K562 (cell line): ENCODE data around the gene CDCA4. TPM values are rescaled to one million over a fixed set of nuclear protein-coding genes. Genes with fewer than 3 reads are reported as not detected.

ENCODE experiments used
- ATAC-seq: fragments of 200-7000 bp; cut with Tn5 transposase; 3 replicates; pipeline ENCODE4 v1.9.1; 2020; ENCODE audit warnings: moderate library complexity
- BruUV-seq: library from RNA; stranded (reverse); fragments of 400-500 nt; replicated peaks from 2 replicates; lab custom pipeline; 2021; lab: Mats Ljungman, UMichigan
- CTCF ChIA-PET: fragments of 300-600 bp; formaldehyde crosslinking; extraction: SDS; loops from one replicate; lab custom pipeline; 2021; ENCODE audit warnings: low intra/inter-chr PET ratio; lab: Yijun Ruan, JAX
- POLR2A ChIA-PET: fragments of 300-600, 350-650 bp; sonication (Branson Sonifier 250); formaldehyde crosslinking; extraction: SDS; loops from one replicate; lab custom pipeline; 2021; ENCODE audit warnings: antibody characterized with exemption, inconsistent platforms; lab: Yijun Ruan, JAX
- DNase-seq, 4 experiments: peaks; one replicate each; pipeline versions ENCODE4 v3.0.0 to v3.0.0-alpha.2; 2011 to 2018; ENCODE audit warnings: low spot score in 3 of 4, mixed read lengths in 3 of 4; ENCODE audit errors: extremely low read depth in 1 of 4
- FAIRE-seq: peaks from 2 replicates; lab custom pipeline; 2011; peaks lifted over from hg19 to GRCh38; lab: Jason Lieb, UNC
- H2AFZ ChIP-seq: 2 replicates; pipeline ENCODE4 v1.6.0; 2011; ENCODE audit warnings: low read depth, low read length, control low read depth, inconsistent platforms
- H3K27ac ChIP-seq: fragments of 200-600 bp; 3 replicates; pipeline ENCODE4 v1.8.0; 2011; ENCODE audit warnings: low read depth, mild to moderate bottlenecking, control low read depth, inconsistent platforms, low read length, moderate library complexity, mixed read lengths; ENCODE audit errors: extremely low read depth
- H3K27me3 ChIP-seq, 2 experiments: fragments of 300-600 bp in 1 of 2; 2 replicates in 1 of 2; 3 replicates in 1 of 2; pipeline versions ENCODE4 v1.6.0 to v1.8.0; 2011; ENCODE audit warnings: inconsistent platforms in 2 of 2, low read length in 2 of 2, mild to moderate bottlenecking in 1 of 2, mixed read lengths in 1 of 2, moderate library complexity in 1 of 2; ENCODE audit not compliant: control insufficient read depth in 2 of 2, insufficient read depth in 2 of 2
- H3K36me3 ChIP-seq: fragments of 300-600 bp; 3 replicates; pipeline ENCODE4 v1.8.0; 2011; ENCODE audit warnings: mild to moderate bottlenecking, low read length, inconsistent platforms; ENCODE audit not compliant: control insufficient read depth, insufficient read depth
- H3K4me1 ChIP-seq, 2 experiments: fragments of 200-600 bp in 1 of 2; replicated peaks in 1 of 2; 2 replicates in 1 of 2; 3 replicates in 1 of 2; pipeline versions ENCODE4 v1.5.1 to v1.8.0; 2011; ENCODE audit warnings: inconsistent platforms in 2 of 2, low read length in 2 of 2, mild to moderate bottlenecking in 1 of 2, mixed read lengths in 1 of 2, moderate library complexity in 1 of 2; ENCODE audit not compliant: control insufficient read depth in 2 of 2, insufficient read depth in 2 of 2
- H3K4me2 ChIP-seq: 2 replicates; pipeline ENCODE4 v1.6.1; 2011; ENCODE audit warnings: low read length, control low read depth, inconsistent platforms, mixed read lengths; ENCODE audit not compliant: insufficient read depth
- H3K4me3 ChIP-seq: fragments of 200-600 bp; sonication (generic), shearing (Covaris generic); 2 replicates; pipeline ENCODE4 v1.5.1; 2016; ENCODE audit warnings: control low read depth, inconsistent platforms
- H3K79me2 ChIP-seq: fragments of 200-600 bp; 3 replicates; pipeline ENCODE4 v1.8.0; 2011; ENCODE audit warnings: low read length, inconsistent platforms; ENCODE audit not compliant: control insufficient read depth, insufficient read depth
- H3K9ac ChIP-seq, 2 experiments: 2 replicates each; pipeline versions ENCODE4 v1.6.0 to v1.6.1; 2011; ENCODE audit warnings: low read depth in 2 of 2, low read length in 2 of 2, control low read depth in 1 of 2, inconsistent platforms in 1 of 2, mild to moderate bottlenecking in 1 of 2, mixed read lengths in 1 of 2; ENCODE audit not compliant: insufficient read depth in 1 of 2
- H3K9me1 ChIP-seq: one replicate; pipeline ENCODE4 v1.6.0; 2011; ENCODE audit warnings: inconsistent platforms, mild to moderate bottlenecking, low read length, moderate library complexity; ENCODE audit not compliant: control insufficient read depth, insufficient read depth
- H3K9me3 ChIP-seq: replicated peaks from 2 replicates; pipeline ENCODE4 v1.5.1; 2011; ENCODE audit warnings: low read depth, low read length, inconsistent platforms; ENCODE audit not compliant: control insufficient read depth, insufficient read depth
- H4K20me1 ChIP-seq: replicated peaks from 2 replicates; pipeline ENCODE4 v1.6.1; 2011; ENCODE audit warnings: low read length, inconsistent platforms, mixed read lengths; ENCODE audit not compliant: control insufficient read depth, insufficient read depth
- GATA2 ChIP-seq: sonication (generic); formaldehyde crosslinking; IDR thresholded peaks from 2 replicates; pipeline ENCODE4 v1.4.0; 2020; ENCODE audit warnings: mild to moderate bottlenecking, missing genetic modification reagents
- GTF2E2 ChIP-seq: fragments of 200-800 bp; sonication (Bioruptor generic); IDR thresholded peaks from 2 replicates; pipeline ENCODE4 v1.6.1; 2016; ENCODE audit warnings: missing genetic modification characterization, missing compliant biosample characterization
- KLF1 ChIP-seq: fragments of 450-650 bp; IDR thresholded peaks from 2 replicates; pipeline ENCODE4 v1.6.1; 2016; ENCODE audit warnings: missing genetic modification characterization, missing compliant biosample characterization
- MAFK ChIP-seq: IDR thresholded peaks from 2 replicates; pipeline ENCODE4 v1.6.1; 2011; ENCODE audit warnings: low read length, improper control_type of control experiment
- MTF1 ChIP-seq: fragments of 250-450 bp; sonication (Bioruptor Pico); IDR thresholded peaks from 2 replicates; pipeline ENCODE4 v1.9.0; 2021; ENCODE audit warnings: moderate library complexity, mild to moderate bottlenecking, inconsistent platforms, borderline replicate concordance
- NCOA2 ChIP-seq, 2 experiments: fragments of 450-650 bp; IDR thresholded peaks; 2 replicates each; pipeline ENCODE4 v1.6.1; 2018; ENCODE audit warnings: mild to moderate bottlenecking in 2 of 2, moderate library complexity in 1 of 2; ENCODE audit not compliant: partially characterized antibody in 2 of 2
- PCBP2 ChIP-seq: fragments of 200-400 bp; formaldehyde crosslinking; IDR thresholded peaks from 2 replicates; pipeline ENCODE4 v1.6.1; 2018; ENCODE audit warnings: low read length, low read depth, mild to moderate bottlenecking, moderate library complexity; ENCODE audit not compliant: poor library complexity, severe bottlenecking
- SAFB ChIP-seq: fragments of 200-400 bp; formaldehyde crosslinking; IDR thresholded peaks from 2 replicates; pipeline ENCODE4 v1.6.1; 2017; ENCODE audit warnings: low read depth, low read length, borderline replicate concordance
- ZNF311 ChIP-seq: fragments of 250-450 bp; sonication (Bioruptor Pico); IDR thresholded peaks from 2 replicates; pipeline ENCODE4 v1.4.0; 2020; ENCODE audit warnings: mild to moderate bottlenecking, moderate library complexity
- WGBS: fragments of 100-300 bp; shearing (Covaris generic); methylation state at CpG from one replicate; pipeline ENCODE4 v1.1.6; 2016; ENCODE audit warnings: low coverage, mixed read lengths; ENCODE audit not compliant: insufficient coverage; ENCODE audit errors: missing lambda C conversion rate; 5-methylcytosine and 5-hydroxymethylcytosine counted together
- in situ Hi-C: fragments of 300-500 bp; cut with MboI; formaldehyde crosslinking; loops from 4 replicates; pipeline ENCODE4 v1.15.0; 2018; ENCODE audit warnings: inconsistent platforms, mixed read lengths
- intact Hi-C: fragments of 100-400 bp; cut with micrococcal nuclease; formaldehyde crosslinking; loops from 2 replicates; pipeline ENCODE4 v1.14.2; 2022
- polyA plus RNA-seq, 8 experiments: library from polyadenylated mRNA; depleted of rRNA in 4 of 8; stranded (reverse) in 5 of 8; unstranded in 3 of 8; fragments of >200 nt; fragmentation: Nextera tagmentation in 2 of 8; fragmentation: Illumina TruSeq in 1 of 8; extraction: Ambion mirVana in 2 of 8; extraction: Trizol in 1 of 8; gene quantifications; 2 replicates each; pipeline versions ENCODE4 v1.2.1 to v1.2.3, GENCODE V29; 2011 to 2014; ENCODE audit warnings: inconsistent platforms in 1 of 8, missing spikeins in 1 of 8
- total RNA-seq, 7 experiments: library from RNA; depleted of rRNA in 6 of 7; stranded (reverse); fragments of >200 nt in 6 of 7; fragmentation: Illumina TruSeq in 2 of 7; extraction: Trizol in 2 of 7; gene quantifications; 2 replicates each; pipeline versions ENCODE4 v1.2.1 to v1.2.3, GENCODE V29; 2011 to 2021; ENCODE audit warnings: low replicate concordance in 1 of 7
- TF ChIP-seq, protein P1 (sequence below): fragments of 450-650 bp; formaldehyde crosslinking; conservative IDR thresholded peaks from 2 replicates; pipeline ENCODE4 v1.4.0; 2022; ENCODE audit warnings: mild to moderate bottlenecking, missing genetic modification characterization
- TF ChIP-seq, protein P2 (sequence below): sonication (generic); formaldehyde crosslinking; IDR thresholded peaks from 2 replicates; pipeline ENCODE4 v1.8.0; 2022; ENCODE audit warnings: mild to moderate bottlenecking, missing genetic modification reagents

Gene CDCA4
- total and polyA plus RNA-seq, 9 of the 15 experiments (the other 6 are each of a cell fraction or from before 2014, with no cell fraction given) = 6.6 to 44.2 (median 23.0) TPM

- no peaks in the 10 kb centered on the region for H4K20me1 ChIP-seq
- H3K4me2 ChIP-seq = no peak overlapping the region
- no peak for ATAC-seq
- H3K4me3 ChIP-seq = no peak overlapping the region
- ChIA-PET CTCF (no interaction called here), POLR2A (no interaction called here)
- intact Hi-C loops (no loop called here), in situ Hi-C loops (no loop called here)
- no peak overlapping the region for H3K27ac ChIP-seq
- WGBS = 42% methylated on average over 2 of the region's 2 CpGs
- H3K36me3 ChIP-seq = no peaks in the 10 kb centered on the region
- no peak overlapping the region for H3K9ac ChIP-seq
- no peaks in the 10 kb centered on the region for H3K9me1 ChIP-seq
- DNase-seq = no peak
- TF ChIP-seq, protein P1, sequence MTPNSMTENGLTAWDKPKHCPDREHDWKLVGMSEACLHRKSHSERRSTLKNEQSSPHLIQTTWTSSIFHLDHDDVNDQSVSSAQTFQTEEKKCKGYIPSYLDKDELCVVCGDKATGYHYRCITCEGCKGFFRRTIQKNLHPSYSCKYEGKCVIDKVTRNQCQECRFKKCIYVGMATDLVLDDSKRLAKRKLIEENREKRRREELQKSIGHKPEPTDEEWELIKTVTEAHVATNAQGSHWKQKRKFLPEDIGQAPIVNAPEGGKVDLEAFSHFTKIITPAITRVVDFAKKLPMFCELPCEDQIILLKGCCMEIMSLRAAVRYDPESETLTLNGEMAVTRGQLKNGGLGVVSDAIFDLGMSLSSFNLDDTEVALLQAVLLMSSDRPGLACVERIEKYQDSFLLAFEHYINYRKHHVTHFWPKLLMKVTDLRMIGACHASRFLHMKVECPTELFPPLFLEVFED = no peak
- TF ChIP-seq KLF1 (tag) (no peak), GATA2 (CRISPR knock-in tag) (no peak), MAFK (no peak), MTF1 (no peak), ZNF311 (no peak), PCBP2 (no peak), SAFB (no peak), GTF2E2 (tag) (no peak), NCOA2 (IDR thresholded peaks at IDR 0.05; ENCODE audit: partially characterized antibody in 2 of 2) (no peak)
- TF ChIP-seq, protein P2, sequence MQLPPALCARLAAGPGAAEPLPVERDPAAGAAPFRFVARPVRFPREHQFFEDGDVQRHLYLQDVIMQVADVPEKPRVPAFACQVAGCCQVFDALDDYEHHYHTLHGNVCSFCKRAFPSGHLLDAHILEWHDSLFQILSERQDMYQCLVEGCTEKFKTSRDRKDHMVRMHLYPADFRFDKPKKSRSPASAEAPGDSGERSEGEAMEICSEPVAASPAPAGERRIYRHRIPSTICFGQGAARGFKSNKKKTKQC = no peak
- no peak overlapping the region for H2AFZ ChIP-seq
- H3K9me3 ChIP-seq = no peaks in the 10 kb centered on the region
- no peaks in the 10 kb centered on the region for H3K79me2 ChIP-seq
- H3K27me3 ChIP-seq = no peaks in the 10 kb centered on the region
- no peak for FAIRE-seq
- no TSS peak for BruUV-seq
- H3K4me1 ChIP-seq = no peaks in the 10 kb centered on the region; a peak in 1 of 5 replicates
Observed at GRCh38 chr14:105030194-105030593, 9.3 kb upstream of the CDCA4 start.
